Caki2 (cell line): ENCODE results near the gene SPPL2B. TPM values are rescaled to one million over a fixed set of nuclear protein-coding genes. Genes with fewer than 3 reads are reported as not detected.
A peak's percentile ranks its signal among the peaks of the same experiment; 100 is the strongest.
"Not testable (repeated sequence)": the region's sequence is repeated elsewhere in the genome, so short reads cannot be mapped to it uniquely, and the experiment has no call there.

Source experiments
- DNase-seq: peaks from one replicate; pipeline ENCODE4 v3.0.0-alpha.2; 2015; ENCODE audit warnings: low read depth
- in situ Hi-C: cut with HindIII; loops from 2 replicates; pipeline ENCODE4 v1.10.0; 2016; ENCODE audit warnings: low sequenced_read_pairs, low pct_unique_long_range_greater_than_20kb, mixed read lengths
- total RNA-seq: library from RNA; depleted of rRNA; stranded (reverse); fragments of >200 nt; shearing (Covaris generic); gene quantifications from 2 replicates; pipeline ENCODE4 v1.2.3, GENCODE V29; 2014; ENCODE audit warnings: low replicate concordance; rRNA removed

Gene SPPL2B
- 20.6 and 30.0 TPM in 2 replicates for total RNA-seq

GRCh38 chr19:2328401-2329148 is at the start of gene SPPL2B, which contains the start of gene LSM7:
Gene SPPL2B, plus strand, starts transcription at chr19:2328684. Its CDS starts 26 bp downstream, at chr19:2328710.
Gene LSM7, minus strand, starts transcription at chr19:2328586. Its CDS starts 20 bp downstream, at chr19:2328566.
- in situ Hi-C loops, result no loop called here

GRCh38 chr19:2280633-2281264 is 47.7 kb upstream of the SPPL2B start:
- DNase-seq, result no peak
- in situ Hi-C loops, result no loop called here

More at GRCh38 chr19:2328401-2329148, at the start of gene SPPL2B, which contains the start of gene LSM7:
- DNase-seq, result peak; percentile 66

GRCh38 chr19:2281265-2282061 is 47.0 kb upstream of the SPPL2B start:
- in situ Hi-C loops, DNase-seq: not testable (repeated sequence)

- no peak for DNase-seq
- in situ Hi-C loops, result no loop called here
Measured at GRCh38 chr19:2282062-2282861, 46.2 kb upstream of the SPPL2B start, which contains the start of gene PEAK3. Gene PEAK3, minus strand, starts transcription at chr19:2282175. Its CDS starts 1,244 bp downstream, at chr19:2280931.

- in situ Hi-C loops, result no loop called here
- DNase-seq, result no peak
Measured at GRCh38 chr19:2282862-2283237, 45.6 kb upstream of the SPPL2B start.

GRCh38 chr19:2283835-2284507 is 44.5 kb upstream of the SPPL2B start:
- no peak for DNase-seq
- in situ Hi-C loops, result no loop called here

- in situ Hi-C loops, result no loop called here
- DNase-seq, result no peak
Measured at GRCh38 chr19:2286402-2287140, 41.9 kb upstream of the SPPL2B start.

- in situ Hi-C loops, result no loop called here
- DNase-seq, result no peak
Measured at GRCh38 chr19:2287585-2288337, 40.7 kb upstream of the SPPL2B start.

GRCh38 chr19:2288338-2288817 is 40.1 kb upstream of the SPPL2B start:
- in situ Hi-C loops, result no loop called here
- no peak for DNase-seq

- no peak for DNase-seq
- in situ Hi-C loops, result no loop called here
Measured at GRCh38 chr19:2288818-2289713, 39.4 kb upstream of the SPPL2B start.

- in situ Hi-C loops, result no loop called here
- no peak for DNase-seq
Measured at GRCh38 chr19:2289714-2290435, 38.6 kb upstream of the SPPL2B start.

GRCh38 chr19:2290441-2291184 is 37.9 kb upstream of the SPPL2B start:
- no peak for DNase-seq
- in situ Hi-C loops, result no loop called here

GRCh38 chr19:2291185-2291751 is 37.2 kb upstream of the SPPL2B start:
- in situ Hi-C loops, result no loop called here

More at GRCh38 chr19:2291185-2291751, 37.2 kb upstream of the SPPL2B start:
- no peak for DNase-seq
